HepG2 (cell line): ENCODE results near the gene PAPPA.

Experiments used
- EZH2 ChIP-seq: conservative IDR thresholded peaks from 2 replicates; pipeline ENCODE4 v1.6.1; 2012; ENCODE audit warnings: mild to moderate bottlenecking, low read depth, low read length, moderate library complexity
- FOXP1 ChIP-seq, 2 experiments: fragments of 450-650 bp in 1 of 2; IDR thresholded peaks; 2 replicates each; pipeline ENCODE4 v1.6.1; 2017 to 2018; ENCODE audit warnings: antibody characterized with exemption in 1 of 2
- MAFG ChIP-seq: sonication (generic); formaldehyde crosslinking; IDR thresholded peaks from 2 replicates; pipeline ENCODE4 v1.5.1; 2020; ENCODE audit warnings: mild to moderate bottlenecking, missing genetic modification reagents
- MIER3 ChIP-seq: IDR thresholded peaks from 2 replicates; pipeline ENCODE4 v1.6.1; 2016; ENCODE audit warnings: missing compliant biosample characterization, borderline replicate concordance
- NFE2 ChIP-seq: sonication (generic); formaldehyde crosslinking; IDR thresholded peaks from 2 replicates; pipeline ENCODE4 v1.4.0; 2020; ENCODE audit warnings: missing genetic modification reagents
- POLR2AphosphoS5 ChIP-seq: IDR thresholded peaks from 2 replicates; pipeline ENCODE4 v1.6.1; 2012; ENCODE audit warnings: low read depth, low read length
- ZBTB3 ChIP-seq: sonication (generic); formaldehyde crosslinking; IDR thresholded peaks from 2 replicates; pipeline ENCODE4 v1.4.0; 2020; ENCODE audit warnings: low read depth, mild to moderate bottlenecking, moderate library complexity, missing genetic modification reagents, borderline replicate concordance
- TF ChIP-seq, protein P1 (sequence below): sonication (generic); formaldehyde crosslinking; IDR thresholded peaks from 2 replicates; pipeline ENCODE4 v1.5.1; 2020; ENCODE audit warnings: mild to moderate bottlenecking, missing genetic modification reagents

DNA sequence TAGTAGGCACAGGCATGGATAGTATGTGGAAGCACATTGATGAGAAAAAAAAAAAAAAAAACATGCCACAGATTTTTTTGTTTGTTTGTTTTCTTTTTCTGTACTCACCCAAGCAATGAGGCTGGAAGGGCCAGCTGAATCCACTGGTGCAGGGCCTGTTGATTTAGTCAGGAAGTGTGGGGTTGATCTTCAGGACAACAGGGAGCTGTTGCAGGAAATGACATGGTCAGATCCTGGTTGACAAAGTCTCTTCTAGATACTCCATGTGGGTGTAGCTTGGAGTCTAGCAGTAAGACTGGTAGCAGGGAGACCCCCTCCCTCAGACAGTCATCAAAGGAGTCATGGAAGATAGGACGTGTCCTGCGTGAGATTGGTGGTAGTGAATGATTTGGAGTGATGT is 191.8 kb downstream of the PAPPA start:
- TF ChIP-seq POLR2AphosphoS5 (no peak), MIER3 (CRISPR knock-in tag) (no peak), EZH2 (no peak), NFE2 (no peak), FOXP1 (IDR thresholded peaks at IDR 0.05) (no peak), FOXP1 (CRISPR knock-in tag; IDR thresholded peaks at IDR 0.05) (no peak), ZBTB3 (CRISPR knock-in tag) (no peak), MAFG (no peak)
- TF ChIP-seq, protein P1, sequence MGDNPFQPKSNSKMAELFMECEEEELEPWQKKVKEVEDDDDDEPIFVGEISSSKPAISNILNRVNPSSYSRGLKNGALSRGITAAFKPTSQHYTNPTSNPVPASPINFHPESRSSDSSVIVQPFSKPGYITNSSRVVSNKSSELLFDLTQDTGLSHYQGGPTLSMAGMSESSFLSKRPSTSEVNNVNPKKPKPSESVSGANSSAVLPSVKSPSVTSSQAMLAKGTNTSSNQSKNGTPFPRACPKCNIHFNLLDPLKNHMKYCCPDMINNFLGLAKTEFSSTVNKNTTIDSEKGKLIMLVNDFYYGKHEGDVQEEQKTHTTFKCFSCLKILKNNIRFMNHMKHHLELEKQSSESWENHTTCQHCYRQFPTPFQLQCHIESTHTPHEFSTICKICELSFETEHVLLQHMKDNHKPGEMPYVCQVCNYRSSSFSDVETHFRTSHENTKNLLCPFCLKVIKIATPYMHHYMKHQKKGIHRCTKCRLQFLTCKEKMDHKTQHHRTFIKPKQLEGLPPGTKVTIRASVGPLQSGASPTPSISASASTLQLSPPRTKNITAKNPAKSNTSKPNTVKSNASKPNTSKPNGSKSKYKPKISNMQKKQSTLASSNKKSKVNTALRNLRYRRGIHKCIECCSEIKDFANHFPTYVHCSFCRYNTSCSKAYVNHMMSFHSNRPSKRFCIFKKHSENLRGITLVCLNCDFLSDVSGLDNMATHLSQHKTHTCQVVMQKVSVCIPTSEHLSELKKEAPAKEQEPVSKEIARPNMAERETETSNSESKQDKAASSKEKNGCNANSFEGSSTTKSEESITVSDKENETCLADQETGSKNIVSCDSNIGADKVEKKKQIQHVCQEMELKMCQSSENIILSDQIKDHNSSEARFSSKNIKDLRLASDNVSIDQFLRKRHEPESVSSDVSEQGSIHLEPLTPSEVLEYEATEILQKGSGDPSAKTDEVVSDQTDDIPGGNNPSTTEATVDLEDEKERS (CRISPR knock-in tag) = no peak
